Measurements from ENCODE around the gene PARP11.

The PARP11 gene

DNA sequence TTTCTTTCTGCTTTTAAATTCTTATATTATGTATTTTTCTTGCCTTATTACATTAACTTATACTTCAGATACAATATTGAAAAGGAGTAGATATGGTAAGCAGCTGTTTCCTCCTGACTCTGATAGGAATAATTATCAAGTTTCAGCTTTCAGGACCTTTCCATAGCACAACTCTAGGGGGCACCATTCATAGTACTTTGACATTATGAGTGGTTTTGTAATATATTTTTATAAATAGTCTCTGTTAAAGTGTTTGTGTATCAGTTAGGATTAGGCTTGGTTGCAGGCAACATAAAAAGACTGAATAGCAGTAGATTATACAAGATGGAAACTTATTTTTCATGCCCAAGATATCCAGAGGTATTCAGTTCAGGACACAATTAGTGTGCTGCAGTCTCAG lies 27.9 kb upstream of the PARP11 start:
- no peak for DNase-seq
- no peaks in the 10 kb centered on the region for H3K27me3 ChIP-seq (replicated peaks)
- TF ChIP-seq, protein P1, sequence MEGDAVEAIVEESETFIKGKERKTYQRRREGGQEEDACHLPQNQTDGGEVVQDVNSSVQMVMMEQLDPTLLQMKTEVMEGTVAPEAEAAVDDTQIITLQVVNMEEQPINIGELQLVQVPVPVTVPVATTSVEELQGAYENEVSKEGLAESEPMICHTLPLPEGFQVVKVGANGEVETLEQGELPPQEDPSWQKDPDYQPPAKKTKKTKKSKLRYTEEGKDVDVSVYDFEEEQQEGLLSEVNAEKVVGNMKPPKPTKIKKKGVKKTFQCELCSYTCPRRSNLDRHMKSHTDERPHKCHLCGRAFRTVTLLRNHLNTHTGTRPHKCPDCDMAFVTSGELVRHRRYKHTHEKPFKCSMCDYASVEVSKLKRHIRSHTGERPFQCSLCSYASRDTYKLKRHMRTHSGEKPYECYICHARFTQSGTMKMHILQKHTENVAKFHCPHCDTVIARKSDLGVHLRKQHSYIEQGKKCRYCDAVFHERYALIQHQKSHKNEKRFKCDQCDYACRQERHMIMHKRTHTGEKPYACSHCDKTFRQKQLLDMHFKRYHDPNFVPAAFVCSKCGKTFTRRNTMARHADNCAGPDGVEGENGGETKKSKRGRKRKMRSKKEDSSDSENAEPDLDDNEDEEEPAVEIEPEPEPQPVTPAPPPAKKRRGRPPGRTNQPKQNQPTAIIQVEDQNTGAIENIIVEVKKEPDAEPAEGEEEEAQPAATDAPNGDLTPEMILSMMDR (IDR thresholded peaks at IDR 0.05; ENCODE audit: low read depth, low read length, missing control alignments): no peak
- in situ Hi-C loops (cut with HindIII; ENCODE audit: low pct_ligation_motif_present, low sequenced_read_pairs): no loop called here
- H3K4me3 ChIP-seq (ENCODE audit: low read depth, low read length): no peak overlapping the region
- H3K36me3 ChIP-seq (replicated peaks): no peaks in the 10 kb centered on the region
- H3K27ac ChIP-seq: no peak overlapping the region

GRCh38 chr12:3898756-3899155 lies 25.6 kb upstream of the PARP11 start:
- TF ChIP-seq, protein P1 (IDR thresholded peaks at IDR 0.05; ENCODE audit: low read depth, low read length, missing control alignments): no peak
- Histone ChIP-seq H3K27me3 (replicated peaks) (no peaks in the 10 kb centered on the region), H3K36me3 (replicated peaks) (no peaks in the 10 kb centered on the region), H3K27ac (no peak overlapping the region), H3K4me3 (ENCODE audit: low read depth, low read length) (no peak overlapping the region)
- no peak for DNase-seq
- in situ Hi-C loops (cut with HindIII; ENCODE audit: low pct_ligation_motif_present, low sequenced_read_pairs): no loop called here

- Histone ChIP-seq H3K36me3 (replicated peaks) (no peaks in the 10 kb centered on the region), H3K27me3 (replicated peaks) (no peaks in the 10 kb centered on the region), H3K27ac (no peak overlapping the region), H3K4me3 (ENCODE audit: low read depth, low read length) (no peak overlapping the region)
- in situ Hi-C loops (cut with HindIII; ENCODE audit: low pct_ligation_motif_present, low sequenced_read_pairs): no loop called here
- no peak for DNase-seq
- TF ChIP-seq, protein P1 (IDR thresholded peaks at IDR 0.05; ENCODE audit: low read depth, low read length, missing control alignments): no peak
Measured at GRCh38 chr12:3897371-3897971, 24.3 kb upstream of the PARP11 start.

- TF ChIP-seq, protein P1 (IDR thresholded peaks at IDR 0.05; ENCODE audit: low read depth, low read length, missing control alignments): no peak
- H3K27me3 ChIP-seq (replicated peaks): no peaks in the 10 kb centered on the region
- in situ Hi-C loops (cut with HindIII; ENCODE audit: low pct_ligation_motif_present, low sequenced_read_pairs): no loop called here
- DNase-seq: no peak
- H3K36me3 ChIP-seq (replicated peaks): no peaks in the 10 kb centered on the region
- H3K27ac ChIP-seq: no peak overlapping the region
- H3K4me3 ChIP-seq (ENCODE audit: low read depth, low read length): no peak overlapping the region
Measured at GRCh38 chr12:3896801-3897351, 23.7 kb upstream of the PARP11 start.

DNA sequence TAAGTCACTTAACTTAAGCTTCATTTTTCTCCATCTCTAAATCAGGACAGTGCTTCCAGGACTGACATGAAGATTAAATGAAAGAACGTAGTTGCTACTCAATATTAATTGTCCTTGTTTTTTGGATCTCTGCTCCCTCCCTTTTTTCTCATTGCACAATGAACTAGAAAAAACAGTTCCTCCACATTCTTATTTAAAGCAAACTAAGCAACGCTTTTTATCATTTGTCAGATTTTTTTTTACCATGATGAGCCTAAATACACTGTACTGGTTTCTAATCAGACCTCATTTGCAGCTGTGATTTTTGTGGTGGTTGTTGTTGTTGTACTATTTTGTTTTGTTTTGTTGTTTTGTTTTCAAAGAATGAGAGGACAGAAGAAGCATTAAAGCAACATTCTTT lies 23.2 kb upstream of the PARP11 start:
- in situ Hi-C loops (cut with HindIII; ENCODE audit: low pct_ligation_motif_present, low sequenced_read_pairs): no loop called here
- no peak for DNase-seq
- no peaks in the 10 kb centered on the region for H3K36me3 ChIP-seq (replicated peaks)
- H3K27me3 ChIP-seq (replicated peaks): no peaks in the 10 kb centered on the region
- H3K27ac ChIP-seq: no peak overlapping the region
- TF ChIP-seq, protein P1 (IDR thresholded peaks at IDR 0.05; ENCODE audit: low read depth, low read length, missing control alignments): no peak
- no peak overlapping the region for H3K4me3 ChIP-seq (ENCODE audit: low read depth, low read length)

DNA sequence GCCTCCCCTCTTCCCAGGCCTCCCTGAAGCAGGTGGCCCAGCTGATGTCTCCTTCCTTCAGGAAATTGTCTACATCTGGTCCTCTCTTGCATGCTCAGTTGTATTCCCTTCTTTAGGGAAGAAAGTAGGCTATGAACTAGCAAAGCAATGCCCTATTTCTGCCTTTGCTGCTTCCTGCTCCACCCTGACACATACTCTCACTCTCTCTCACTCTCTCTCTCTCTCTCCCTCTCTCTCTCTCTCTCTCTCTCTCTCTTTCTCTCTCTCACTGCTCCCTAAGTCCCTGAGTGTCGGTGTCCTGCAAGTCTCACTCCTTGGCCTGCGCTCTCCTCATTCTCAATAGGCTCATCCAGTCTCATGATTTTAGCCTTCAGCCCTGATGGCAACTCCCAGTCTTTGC lies 19.4 kb upstream of the PARP11 start:
- no peaks in the 10 kb centered on the region for H3K27me3 ChIP-seq (replicated peaks)
- TF ChIP-seq, protein P1 (IDR thresholded peaks at IDR 0.05; ENCODE audit: low read depth, low read length, missing control alignments): no peak
- H3K36me3 ChIP-seq (replicated peaks): no peaks in the 10 kb centered on the region
- in situ Hi-C loops (cut with HindIII; ENCODE audit: low pct_ligation_motif_present, low sequenced_read_pairs): no loop called here
- H3K4me3 ChIP-seq (ENCODE audit: low read depth, low read length): no peak overlapping the region
- no peak overlapping the region for H3K27ac ChIP-seq
- DNase-seq: no peak

Data from brain microvascular endothelial cell (primary cell).